ENCODE data around the gene RND2.
A peak's percentile ranks its signal among the peaks of the same experiment; 100 is the strongest.

The RND2 gene

DNA sequence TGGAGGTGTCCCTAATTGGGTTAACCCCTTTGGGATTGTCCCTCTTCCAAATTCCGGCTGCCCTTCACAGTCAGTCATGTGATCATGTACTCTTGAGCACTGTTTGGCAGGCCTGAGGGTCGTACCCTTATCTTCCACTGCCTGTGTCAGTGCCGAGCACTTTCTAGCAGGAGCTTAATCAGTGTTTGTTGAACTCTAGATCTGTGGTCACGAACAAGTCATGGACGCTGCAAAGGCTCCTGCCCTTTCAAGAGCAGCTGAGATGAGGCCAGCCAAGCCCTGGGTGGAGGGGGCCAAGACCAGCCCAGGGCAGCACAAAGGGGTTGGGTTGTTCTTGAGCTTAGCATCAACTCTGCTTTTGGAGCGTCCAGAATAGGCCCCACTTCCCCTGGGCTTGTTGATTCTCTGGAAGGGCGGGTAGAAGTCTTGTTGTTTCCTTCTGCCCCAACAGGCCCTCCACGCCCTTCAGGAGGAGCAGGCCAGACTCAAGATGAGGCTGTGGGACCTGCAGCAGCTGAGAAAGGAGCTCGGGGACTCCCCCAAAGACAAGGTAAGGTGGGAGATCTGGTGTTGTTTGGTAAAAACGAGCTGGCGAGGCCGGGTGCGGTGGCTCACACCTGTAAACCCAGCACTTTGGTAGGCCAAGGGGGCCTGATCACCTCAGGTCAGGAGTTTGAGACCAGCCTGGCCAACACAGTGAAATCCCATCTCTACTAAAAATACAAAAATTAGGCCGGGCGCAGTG lies 13.1 kb upstream of the RND2 start:
- DNase-seq (ENCODE audit: low spot score) = no peak
- TF ChIP-seq, protein P1, sequence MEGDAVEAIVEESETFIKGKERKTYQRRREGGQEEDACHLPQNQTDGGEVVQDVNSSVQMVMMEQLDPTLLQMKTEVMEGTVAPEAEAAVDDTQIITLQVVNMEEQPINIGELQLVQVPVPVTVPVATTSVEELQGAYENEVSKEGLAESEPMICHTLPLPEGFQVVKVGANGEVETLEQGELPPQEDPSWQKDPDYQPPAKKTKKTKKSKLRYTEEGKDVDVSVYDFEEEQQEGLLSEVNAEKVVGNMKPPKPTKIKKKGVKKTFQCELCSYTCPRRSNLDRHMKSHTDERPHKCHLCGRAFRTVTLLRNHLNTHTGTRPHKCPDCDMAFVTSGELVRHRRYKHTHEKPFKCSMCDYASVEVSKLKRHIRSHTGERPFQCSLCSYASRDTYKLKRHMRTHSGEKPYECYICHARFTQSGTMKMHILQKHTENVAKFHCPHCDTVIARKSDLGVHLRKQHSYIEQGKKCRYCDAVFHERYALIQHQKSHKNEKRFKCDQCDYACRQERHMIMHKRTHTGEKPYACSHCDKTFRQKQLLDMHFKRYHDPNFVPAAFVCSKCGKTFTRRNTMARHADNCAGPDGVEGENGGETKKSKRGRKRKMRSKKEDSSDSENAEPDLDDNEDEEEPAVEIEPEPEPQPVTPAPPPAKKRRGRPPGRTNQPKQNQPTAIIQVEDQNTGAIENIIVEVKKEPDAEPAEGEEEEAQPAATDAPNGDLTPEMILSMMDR (IDR thresholded peaks at IDR 0.05) = no peak
- Histone ChIP-seq H3K27ac (peak overlapping the region in 1 of 2 donors; percentile 72), H3K4me3 (no peak overlapping the region)

DNA sequence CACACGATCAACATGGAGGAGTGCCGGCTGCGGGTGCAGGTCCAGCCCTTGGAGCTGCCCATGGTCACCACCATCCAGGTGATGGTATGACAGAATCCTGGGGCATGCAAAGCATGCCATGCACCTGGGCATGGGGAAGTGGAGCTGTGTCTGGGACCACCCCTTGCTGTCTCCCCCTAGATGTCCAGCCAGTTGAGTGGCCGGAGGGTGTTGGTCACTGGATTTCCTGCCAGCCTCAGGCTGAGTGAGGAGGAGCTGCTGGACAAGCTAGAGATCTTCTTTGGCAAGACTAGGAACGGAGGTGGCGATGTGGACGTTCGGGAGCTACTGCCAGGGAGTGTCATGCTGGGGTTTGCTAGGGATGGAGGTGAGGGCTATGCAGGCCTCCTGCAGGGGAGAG lies 11.7 kb upstream of the RND2 start:
- H3K4me3 ChIP-seq = no peak overlapping the region
- H3K27ac ChIP-seq = peak overlapping the region in 1 of 2 donors; percentile 72
- no peak for DNase-seq (ENCODE audit: low spot score)
- TF ChIP-seq, protein P1 (IDR thresholded peaks at IDR 0.05) = no peak

DNA sequence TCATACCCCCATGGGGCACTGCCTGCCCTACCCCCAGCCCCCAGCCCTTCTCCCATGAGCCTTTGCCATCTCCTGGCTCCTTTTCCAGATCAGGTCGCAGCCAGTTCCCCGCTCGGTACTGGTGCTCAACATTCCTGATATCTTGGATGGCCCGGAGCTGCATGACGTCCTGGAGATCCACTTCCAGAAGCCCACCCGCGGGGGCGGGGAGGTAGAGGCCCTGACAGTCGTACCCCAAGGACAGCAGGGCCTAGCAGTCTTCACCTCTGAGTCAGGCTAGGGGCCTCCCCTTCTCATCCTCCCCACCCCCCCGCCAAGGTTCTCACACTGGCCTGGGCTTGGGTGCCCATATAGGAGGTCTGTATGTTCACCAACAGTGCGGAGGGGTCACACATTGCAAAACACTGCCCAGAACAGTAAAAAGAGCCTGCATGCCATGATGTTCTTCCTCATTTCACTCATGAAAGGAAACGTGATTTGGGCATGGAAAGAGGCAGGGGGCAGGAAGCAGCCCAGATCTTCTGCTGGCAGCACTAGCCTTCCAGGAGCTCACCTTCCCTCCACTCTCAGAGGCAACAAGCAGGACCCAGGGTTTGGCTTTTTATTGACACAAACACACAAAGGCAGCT lies 10.9 kb upstream of the RND2 start:
- TF ChIP-seq, protein P1 (IDR thresholded peaks at IDR 0.05) = no peak
- Histone ChIP-seq H3K27ac (peak overlapping the region in 1 of 2 donors; percentile 72), H3K4me3 (no peak overlapping the region)
- DNase-seq (ENCODE audit: low spot score) = no peak

DNA sequence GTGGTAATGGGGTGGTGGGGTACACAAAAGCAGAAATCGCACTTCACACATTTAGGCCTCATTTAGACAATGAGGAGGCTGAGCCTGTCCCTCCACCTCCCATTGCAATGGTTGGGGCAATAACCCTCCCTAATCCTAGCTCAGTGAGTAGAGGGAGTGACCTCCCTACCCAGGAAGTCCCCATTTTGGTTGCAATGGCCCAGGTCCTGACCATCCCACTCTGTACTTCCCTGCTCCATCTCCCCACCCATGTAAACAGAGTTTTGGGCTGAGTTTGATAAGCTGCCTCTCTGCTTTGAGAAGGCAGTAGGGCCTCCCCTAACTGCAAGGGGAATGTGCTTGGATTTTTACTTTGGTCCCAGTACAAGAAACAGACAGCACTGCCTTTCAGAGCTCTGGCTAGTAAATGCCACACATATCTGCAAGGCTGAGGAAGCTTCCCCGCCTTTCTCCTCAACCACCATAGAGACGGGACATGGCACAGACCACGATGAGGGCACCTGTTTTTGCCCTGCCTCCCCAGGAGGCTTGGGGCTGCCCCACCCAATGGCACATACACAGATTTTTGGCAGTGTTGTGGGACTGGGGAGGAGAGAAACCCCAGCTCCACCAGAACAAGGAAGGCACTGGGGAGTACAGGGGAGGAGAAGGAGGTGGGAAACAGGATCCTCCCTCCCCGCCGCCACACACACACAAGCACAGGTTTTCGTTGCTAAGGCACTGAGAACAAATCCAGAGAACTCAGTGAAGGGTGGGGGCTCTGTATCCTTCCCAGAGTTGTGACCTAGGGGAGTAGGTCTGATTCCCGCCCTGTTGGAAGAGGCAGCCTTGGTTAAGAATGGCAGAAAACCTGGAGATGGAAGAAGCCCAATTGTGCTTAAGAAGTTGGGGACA lies 10.1 kb upstream of the RND2 start:
- TF ChIP-seq, protein P1 (IDR thresholded peaks at IDR 0.05) = no peak

DNA sequence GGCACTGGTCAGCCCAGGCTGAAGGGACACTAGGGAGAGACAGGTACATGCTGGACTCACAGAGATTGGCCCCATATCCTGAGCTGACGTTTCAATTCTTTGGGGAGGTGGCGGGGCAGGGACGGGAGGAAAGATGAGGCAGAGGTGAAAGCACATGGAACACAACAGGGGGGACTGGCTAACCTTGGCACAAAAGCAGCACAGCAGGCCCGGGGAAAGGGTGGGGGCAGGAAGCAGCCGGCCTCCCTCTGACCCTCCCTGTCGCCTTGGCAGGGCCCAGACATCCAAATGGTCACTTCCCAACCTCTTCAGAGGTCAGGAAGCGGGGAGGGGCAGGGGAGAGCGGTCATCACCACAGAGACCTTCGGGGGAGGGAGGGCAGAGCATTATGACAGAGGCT lies 9.5 kb upstream of the RND2 start:
- TF ChIP-seq, protein P1 (IDR thresholded peaks at IDR 0.05) = no peak
- Histone ChIP-seq H3K4me3 (no peak overlapping the region), H3K27ac (peak overlapping the region in 1 of 2 donors; percentile 72)
- no peak for DNase-seq (ENCODE audit: low spot score)

More for the DNA sequence above, 10.1 kb upstream of the RND2 start:
- DNase-seq (ENCODE audit: low spot score) = no peak
- Histone ChIP-seq H3K27ac (peak overlapping the region in 1 of 2 donors; percentile 72), H3K4me3 (no peak overlapping the region)

DNA sequence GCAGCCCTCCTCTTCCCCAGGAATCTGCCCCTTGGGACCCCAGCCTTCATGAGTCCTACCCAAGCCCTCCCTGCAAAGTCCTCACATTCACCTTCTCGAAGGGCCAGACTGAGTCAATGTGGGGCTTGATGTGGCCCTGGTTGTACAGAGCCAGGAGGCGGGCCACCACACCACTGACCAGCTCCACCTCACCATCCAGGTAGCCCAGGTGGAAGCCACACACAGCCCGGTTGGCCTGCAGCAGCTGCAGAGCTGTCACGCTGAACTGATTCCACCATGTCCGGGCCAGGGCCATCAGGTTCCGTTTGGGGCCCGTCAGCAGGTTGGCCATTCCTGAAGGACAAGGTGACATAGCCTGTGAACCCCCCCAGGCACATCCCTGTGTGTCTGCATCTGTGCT lies 8.8 kb upstream of the RND2 start:
- TF ChIP-seq, protein P1 (IDR thresholded peaks at IDR 0.05) = no peak
- Histone ChIP-seq H3K4me3 (no peak overlapping the region), H3K27ac (peak overlapping the region in 1 of 2 donors; percentile 72)
- DNase-seq (ENCODE audit: low spot score) = no peak
